Smooth muscle cell (in vitro differentiated cells): Measurements from ENCODE around the gene TRIM71. TPM values are rescaled to one million over a fixed set of nuclear protein-coding genes. Genes with fewer than 3 reads are reported as not detected.

Experiments used
- DNase-seq: peaks from one replicate; lab custom pipeline; 2025; ENCODE audit not compliant: unreplicated experiment; lab: John Stamatoyannopoulos, UW
- H2AFZ ChIP-seq: fragments of 200-600 bp; sonication (generic); 2 replicates; pipeline ENCODE4 v1.6.0; 2016; ENCODE audit warnings: antibody characterized with exemption, low read depth, mild to moderate bottlenecking
- H3F3A ChIP-seq: fragments of 200-600 bp; sonication (generic); 2 replicates; pipeline ENCODE4 v1.6.0; 2017; ENCODE audit warnings: antibody characterized with exemption, low read depth
- H3K27ac ChIP-seq: fragments of 200-600 bp; sonication (generic); 2 replicates; pipeline ENCODE4 v1.5.1; 2016; ENCODE audit warnings: low read depth, mild to moderate bottlenecking
- H3K27me3 ChIP-seq: fragments of 200-600 bp; sonication (generic); 2 replicates; pipeline ENCODE4 v1.6.1; 2016; ENCODE audit warnings: low read depth, mild to moderate bottlenecking
- H3K36me3 ChIP-seq: fragments of 200-600 bp; sonication (generic); 2 replicates; pipeline ENCODE4 v1.5.1; 2016; ENCODE audit warnings: low read depth
- H3K4me1 ChIP-seq: fragments of 200-600 bp; sonication (generic); 2 replicates; pipeline ENCODE4 v1.5.1; 2016; ENCODE audit warnings: low read depth
- H3K4me2 ChIP-seq: fragments of 200-600 bp; sonication (generic); 2 replicates; pipeline ENCODE4 v1.6.0; 2016; ENCODE audit warnings: mild to moderate bottlenecking
- H3K4me3 ChIP-seq: fragments of 200-600 bp; sonication (generic); 2 replicates; pipeline ENCODE4 v1.5.1; 2016; ENCODE audit warnings: mild to moderate bottlenecking
- H3K79me2 ChIP-seq: fragments of 200-600 bp; sonication (generic); 2 replicates; pipeline ENCODE4 v1.6.0; 2016; ENCODE audit warnings: low read depth, mild to moderate bottlenecking
- H3K9ac ChIP-seq: fragments of 200-600 bp; sonication (generic); 2 replicates; pipeline ENCODE4 v1.6.0; 2016; ENCODE audit warnings: low read depth
- H3K9me3 ChIP-seq: fragments of 200-600 bp; sonication (generic); replicated peaks from 2 replicates; pipeline ENCODE4 v1.5.1; 2016; ENCODE audit warnings: low read depth
- H4K20me1 ChIP-seq: fragments of 200-600 bp; sonication (generic); 2 replicates; pipeline ENCODE4 v1.6.0; 2016; ENCODE audit warnings: low read depth
- WGBS: methylation state at CpG from one replicate; pipeline ENCODE4 v1.1.7; 2016; ENCODE audit warnings: low lambda C conversion rate; 5-methylcytosine and 5-hydroxymethylcytosine counted together
- polyA plus RNA-seq: library from polyadenylated mRNA; unstranded; fragments of >200 nt; fragmentation: Nextera tagmentation; extraction: Ambion mirVana; gene quantifications from 2 replicates; pipeline ENCODE4 v1.2.1, GENCODE V29; 2016
- total RNA-seq: library from RNA; depleted of rRNA; stranded (reverse); fragments of >200 nt; gene quantifications from 2 replicates; pipeline ENCODE4 v1.2.3, GENCODE V29; 2014
- TF ChIP-seq, protein P1 (sequence below): fragments of 200-600 bp; sonication (generic); IDR thresholded peaks from 2 replicates; pipeline ENCODE4 v1.5.1; 2017; ENCODE audit warnings: borderline replicate concordance, mild to moderate bottlenecking, antibody characterized with exemption; ENCODE audit not compliant: insufficient read depth, poor library complexity, severe bottlenecking

Gene TRIM71
- total RNA-seq (1.1 and 1.3 TPM in 2 replicates), polyA plus RNA-seq (0.19 and 0.47 TPM in 2 replicates)

DNA sequence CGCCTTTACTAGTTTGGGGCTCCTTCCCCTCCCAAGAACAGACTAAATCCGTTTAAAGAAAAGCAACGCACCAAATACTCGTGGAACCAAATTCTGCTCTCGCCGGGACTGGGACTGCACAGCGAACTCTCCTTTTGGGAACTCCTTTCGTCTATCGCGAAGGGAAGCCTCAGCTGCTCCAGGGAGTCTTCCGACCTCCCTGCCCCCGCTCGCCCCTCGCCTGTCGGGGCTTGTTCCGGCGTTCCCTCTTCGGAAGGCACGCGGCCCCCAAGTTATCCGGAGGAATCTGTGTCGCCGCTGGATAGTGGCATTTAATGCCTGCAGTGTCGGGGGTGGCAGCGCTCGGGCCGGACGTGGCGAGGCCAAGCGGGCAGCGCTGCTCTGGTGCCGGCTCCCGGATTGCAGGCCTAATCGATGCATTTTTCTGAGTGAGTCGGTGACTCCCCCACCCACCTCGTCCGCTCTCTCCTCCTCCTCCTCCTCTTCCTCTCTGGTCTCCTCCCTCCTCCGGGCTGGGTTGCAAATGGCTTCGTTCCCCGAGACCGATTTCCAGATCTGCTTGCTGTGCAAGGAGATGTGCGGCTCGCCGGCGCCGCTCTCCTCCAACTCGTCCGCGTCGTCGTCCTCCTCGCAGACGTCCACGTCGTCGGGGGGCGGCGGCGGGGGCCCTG is at the start of gene TRIM71:
Gene TRIM71 (plus strand): TSS at position 440 of the 671 bp plus-strand sequence. CDS start 84 bp downstream, at position 524.
- WGBS = 2% methylated on average over 58 of the region's 59 CpGs
- H3K27me3 ChIP-seq = peaks cover 35% of the 10 kb centered on the region

DNA sequence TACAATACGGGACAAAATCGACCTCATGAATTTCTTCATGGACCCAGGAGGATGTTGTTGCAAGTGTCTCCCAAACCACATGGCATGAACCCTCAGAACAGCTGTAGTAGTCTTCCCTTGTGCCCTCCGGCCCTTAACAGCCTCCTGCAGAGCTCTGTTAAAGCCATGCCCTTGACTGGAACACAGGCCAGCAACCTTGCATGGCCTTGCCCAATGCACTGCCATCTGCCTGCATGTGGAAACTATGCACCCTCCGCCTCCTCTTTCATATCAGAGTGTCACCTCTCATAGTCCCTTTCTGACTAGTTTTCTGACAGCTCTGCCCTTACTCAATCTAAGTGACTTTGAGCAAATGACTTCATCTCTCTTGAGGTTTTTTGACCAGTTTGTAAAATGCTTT is 39.4 kb upstream of the TRIM71 start:
- Histone ChIP-seq H3K4me1 (peaks cover 13% of the 10 kb centered on the region), H3K4me3 (no peak overlapping the region), H3K9ac (no peak overlapping the region), H3K79me2 (no peaks in the 10 kb centered on the region), H3K36me3 (no peaks in the 10 kb centered on the region), H3K27ac (no peak overlapping the region), H3K9me3 (no peaks in the 10 kb centered on the region), H2AFZ (no peak overlapping the region), H3K4me2 (no peak overlapping the region), H3F3A (no peaks in the 10 kb centered on the region), H3K27me3 (peaks cover 12% of the 10 kb centered on the region), H4K20me1 (no peaks in the 10 kb centered on the region)
- WGBS = 93% methylated on average over 4 of the region's 4 CpGs
- TF ChIP-seq, protein P1, sequence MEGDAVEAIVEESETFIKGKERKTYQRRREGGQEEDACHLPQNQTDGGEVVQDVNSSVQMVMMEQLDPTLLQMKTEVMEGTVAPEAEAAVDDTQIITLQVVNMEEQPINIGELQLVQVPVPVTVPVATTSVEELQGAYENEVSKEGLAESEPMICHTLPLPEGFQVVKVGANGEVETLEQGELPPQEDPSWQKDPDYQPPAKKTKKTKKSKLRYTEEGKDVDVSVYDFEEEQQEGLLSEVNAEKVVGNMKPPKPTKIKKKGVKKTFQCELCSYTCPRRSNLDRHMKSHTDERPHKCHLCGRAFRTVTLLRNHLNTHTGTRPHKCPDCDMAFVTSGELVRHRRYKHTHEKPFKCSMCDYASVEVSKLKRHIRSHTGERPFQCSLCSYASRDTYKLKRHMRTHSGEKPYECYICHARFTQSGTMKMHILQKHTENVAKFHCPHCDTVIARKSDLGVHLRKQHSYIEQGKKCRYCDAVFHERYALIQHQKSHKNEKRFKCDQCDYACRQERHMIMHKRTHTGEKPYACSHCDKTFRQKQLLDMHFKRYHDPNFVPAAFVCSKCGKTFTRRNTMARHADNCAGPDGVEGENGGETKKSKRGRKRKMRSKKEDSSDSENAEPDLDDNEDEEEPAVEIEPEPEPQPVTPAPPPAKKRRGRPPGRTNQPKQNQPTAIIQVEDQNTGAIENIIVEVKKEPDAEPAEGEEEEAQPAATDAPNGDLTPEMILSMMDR = no peak
- no peak for DNase-seq

More for the DNA sequence above, at the start of gene TRIM71:
- Histone ChIP-seq H3K27ac (no peak within 1 kb of the TSS), H2AFZ (peak within 1 kb of the TSS; percentile 94), H3K9me3 (no peaks in the 10 kb centered on the region), H3K4me1 (peaks cover 32% of the 10 kb centered on the region), H3K4me2 (peak within 1 kb of the TSS; percentile 98), H3K36me3 (no peaks in the 10 kb centered on the region), H3K4me3 (peak within 1 kb of the TSS; percentile 64), H3F3A (peaks cover 18% of the 10 kb centered on the region), H3K79me2 (no peaks in the 10 kb centered on the region), H4K20me1 (no peaks in the 10 kb centered on the region), H3K9ac (no peak within 1 kb of the TSS)
- TF ChIP-seq, protein P1 = no peak
- DNase-seq = no peak

DNA sequence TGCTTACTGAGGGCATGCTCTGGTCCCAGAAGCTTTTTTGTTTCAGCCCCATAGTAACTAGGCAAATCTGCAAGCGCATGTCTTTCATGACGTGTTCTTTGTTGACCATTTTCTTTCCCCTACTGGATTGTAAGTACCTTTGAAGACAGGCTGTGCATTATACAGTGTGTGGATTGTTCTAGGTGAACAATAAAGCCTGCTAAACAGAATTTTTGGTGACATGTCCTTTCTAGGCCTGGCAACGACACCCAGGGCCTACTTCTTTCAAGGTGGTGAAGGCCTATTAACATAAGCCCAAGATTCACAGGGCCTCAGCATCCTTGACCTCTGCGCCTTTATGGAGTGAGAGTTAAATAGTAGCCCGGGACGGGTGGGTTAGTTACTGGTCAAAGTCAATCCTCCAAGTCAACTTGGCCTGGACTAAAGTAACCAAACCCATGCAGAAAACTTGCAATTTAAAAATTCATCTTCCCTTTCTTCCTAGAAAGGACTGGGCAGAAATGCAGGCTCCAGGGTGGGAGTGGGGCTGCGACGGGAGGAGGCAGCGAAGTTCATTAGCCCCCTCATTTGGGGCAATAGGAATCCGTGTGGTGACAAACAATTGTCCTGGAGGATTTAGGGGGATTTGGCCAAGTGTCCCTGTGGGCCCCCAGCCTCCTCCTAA is 37.6 kb upstream of the TRIM71 start:
- Histone ChIP-seq H3K79me2 (no peaks in the 10 kb centered on the region), H3K36me3 (no peaks in the 10 kb centered on the region), H3K4me1 (peaks cover 13% of the 10 kb centered on the region), H3K4me3 (peak overlapping the region; percentile 61), H3F3A (no peaks in the 10 kb centered on the region), H3K4me2 (peak overlapping the region; percentile 90), H2AFZ (no peak overlapping the region), H3K27ac (no peak overlapping the region), H3K9me3 (no peaks in the 10 kb centered on the region), H3K27me3 (peaks cover 12% of the 10 kb centered on the region), H3K9ac (no peak overlapping the region), H4K20me1 (no peaks in the 10 kb centered on the region)
- TF ChIP-seq, protein P1 = no peak
- no peak for DNase-seq
- 50% methylated on average over 10 of the region's 10 CpGs for WGBS
